SK-N-SH treated with all-trans-retinoic acid at 6 μM for 48 hours (cell line): ENCODE results near the gene PUSL1.
A peak's percentile ranks its signal among the peaks of the same experiment; 100 is the strongest.
"Not testable (repeated sequence)": the region's sequence is repeated elsewhere in the genome, so short reads cannot be mapped to it uniquely, and the experiment has no call there.

ENCODE experiments used
- ATAC-seq: fragments of 200-7000 bp; cut with Tn5 transposase; 3 replicates; pipeline ENCODE4 v1.9.1; 2020; ENCODE audit warnings: mild to moderate bottlenecking, moderate library complexity
- ARNTL ChIP-seq: fragments of 450-650 bp; formaldehyde crosslinking; IDR thresholded peaks from 2 replicates; pipeline ENCODE4 v1.5.0; 2020; ENCODE audit warnings: low read depth, mild to moderate bottlenecking, moderate library complexity, borderline replicate concordance
- CSDC2 ChIP-seq: fragments of 250-450 bp; sonication (Bioruptor Pico); IDR thresholded peaks from 2 replicates; pipeline ENCODE4 v1.5.0; 2020; ENCODE audit warnings: mild to moderate bottlenecking, moderate library complexity
- ESRRG ChIP-seq: fragments of 250-450 bp; sonication (Bioruptor Pico); IDR thresholded peaks from 2 replicates; pipeline ENCODE4 v1.6.1; 2021; ENCODE audit warnings: mild to moderate bottlenecking
- GLIS3 ChIP-seq: fragments of 250-450 bp; sonication (Bioruptor Pico); IDR thresholded peaks from 2 replicates; pipeline ENCODE4 v1.5.0; 2020; ENCODE audit warnings: mild to moderate bottlenecking, moderate library complexity
- ISL1 ChIP-seq: fragments of 250-450 bp; sonication (Bioruptor Pico); IDR thresholded peaks from 2 replicates; pipeline ENCODE4 v2.1.2; 2022; ENCODE audit warnings: mild to moderate bottlenecking, moderate library complexity
- OSR1 ChIP-seq: fragments of 250-450 bp; sonication (Bioruptor Pico); IDR thresholded peaks from 2 replicates; pipeline ENCODE4 v1.8.0; 2022; ENCODE audit warnings: moderate library complexity, mild to moderate bottlenecking, inconsistent platforms
- PATZ1 ChIP-seq: fragments of 250-450 bp; sonication (Bioruptor Pico); IDR thresholded peaks from 2 replicates; pipeline ENCODE4 v1.8.0; 2020; ENCODE audit warnings: mild to moderate bottlenecking, moderate library complexity, borderline replicate concordance
- PPARA ChIP-seq: fragments of 250-450 bp; sonication (Bioruptor Pico); IDR thresholded peaks from 2 replicates; pipeline ENCODE4 v1.5.0; 2020; ENCODE audit warnings: mild to moderate bottlenecking, borderline replicate concordance
- RARB ChIP-seq: fragments of 250-450 bp; sonication (Bioruptor Pico); IDR thresholded peaks from 2 replicates; pipeline ENCODE4 v1.8.0; 2021; ENCODE audit warnings: mild to moderate bottlenecking, moderate library complexity
- SNAI2 ChIP-seq: fragments of 250-450 bp; sonication (Bioruptor Pico); IDR thresholded peaks from 2 replicates; pipeline ENCODE4 v1.5.0; 2020; ENCODE audit warnings: mild to moderate bottlenecking, moderate library complexity
- TCF4 ChIP-seq: fragments of 250-450 bp; sonication (Bioruptor Pico); IDR thresholded peaks from 2 replicates; pipeline ENCODE4 v1.8.0; 2021; ENCODE audit warnings: mild to moderate bottlenecking, moderate library complexity, borderline replicate concordance
- TOX ChIP-seq: fragments of 250-450 bp; sonication (Bioruptor Pico); IDR thresholded peaks from 2 replicates; pipeline ENCODE4 v1.8.0; 2021; ENCODE audit warnings: mild to moderate bottlenecking, moderate library complexity, borderline replicate concordance
- ZC3H10 ChIP-seq: fragments of 250-450 bp; sonication (Bioruptor Pico); IDR thresholded peaks from 2 replicates; pipeline ENCODE4 v1.5.1; 2021; ENCODE audit warnings: mild to moderate bottlenecking, moderate library complexity
- ZFP3 ChIP-seq: fragments of 250-450 bp; sonication (Bioruptor Pico); IDR thresholded peaks from 2 replicates; pipeline ENCODE4 v1.5.0; 2020; ENCODE audit warnings: mild to moderate bottlenecking, moderate library complexity
- ZFP30 ChIP-seq: fragments of 450-650 bp; formaldehyde crosslinking; IDR thresholded peaks from 2 replicates; pipeline ENCODE4 v1.5.0; 2022; ENCODE audit warnings: mild to moderate bottlenecking, moderate library complexity
- ZNF565 ChIP-seq: fragments of 450-650 bp; formaldehyde crosslinking; conservative IDR thresholded peaks from 2 replicates; pipeline ENCODE4 v1.5.0; 2020; ENCODE audit warnings: low read depth, mild to moderate bottlenecking, moderate library complexity
- ZNF70 ChIP-seq: fragments of 450-650 bp; formaldehyde crosslinking; IDR thresholded peaks from 2 replicates; pipeline ENCODE4 v1.5.0; 2020; ENCODE audit warnings: mild to moderate bottlenecking, moderate library complexity
- ZNF8 ChIP-seq: fragments of 450-650 bp; formaldehyde crosslinking; IDR thresholded peaks from 2 replicates; pipeline ENCODE4 v1.5.0; 2020; ENCODE audit warnings: mild to moderate bottlenecking, moderate library complexity
- TF ChIP-seq, protein P1 (sequence below): fragments of 250-450 bp; sonication (Bioruptor Pico); IDR thresholded peaks from 2 replicates; pipeline ENCODE4 v1.5.1; 2020; ENCODE audit warnings: low read depth, mild to moderate bottlenecking, moderate library complexity
- TF ChIP-seq, protein P2 (sequence below): fragments of 250-450 bp; sonication (Bioruptor Pico); IDR thresholded peaks from 2 replicates; pipeline ENCODE4 v1.8.0; 2021; ENCODE audit warnings: low read depth, mild to moderate bottlenecking, moderate library complexity, borderline replicate concordance

The PUSL1 gene

GRCh38 chr1:1315435-1315954 lies 7.1 kb downstream of the PUSL1 start (continued):
- no peak for TF ChIP-seq PPARA (CRISPR knock-in tag)
- TF ChIP-seq, all 23 proteins: peak for 0

GRCh38 chr1:1316199-1316598 lies 7.8 kb downstream of the PUSL1 start:
- ATAC-seq = not testable (repeated sequence)

DNA sequence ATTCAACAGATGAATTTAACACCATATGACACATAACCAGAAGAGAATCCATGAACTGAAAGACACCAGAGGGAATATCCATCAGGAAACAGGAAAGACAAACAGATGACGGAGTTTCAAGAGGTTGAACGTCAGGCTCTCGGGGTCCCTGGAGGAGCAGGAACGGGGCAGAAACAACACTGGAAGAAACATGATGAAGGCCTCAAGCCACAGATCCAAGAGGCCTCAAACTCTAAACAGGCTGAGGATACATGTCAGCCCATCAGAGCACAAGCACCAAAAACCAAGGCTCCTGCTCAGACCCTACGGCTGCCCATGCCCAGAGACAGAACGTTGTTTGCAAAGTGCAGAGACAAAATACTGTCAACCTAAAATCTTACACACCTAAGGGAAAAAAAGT lies 9.0 kb downstream of the PUSL1 start:
- no peak for ATAC-seq
- TF ChIP-seq, protein P1, sequence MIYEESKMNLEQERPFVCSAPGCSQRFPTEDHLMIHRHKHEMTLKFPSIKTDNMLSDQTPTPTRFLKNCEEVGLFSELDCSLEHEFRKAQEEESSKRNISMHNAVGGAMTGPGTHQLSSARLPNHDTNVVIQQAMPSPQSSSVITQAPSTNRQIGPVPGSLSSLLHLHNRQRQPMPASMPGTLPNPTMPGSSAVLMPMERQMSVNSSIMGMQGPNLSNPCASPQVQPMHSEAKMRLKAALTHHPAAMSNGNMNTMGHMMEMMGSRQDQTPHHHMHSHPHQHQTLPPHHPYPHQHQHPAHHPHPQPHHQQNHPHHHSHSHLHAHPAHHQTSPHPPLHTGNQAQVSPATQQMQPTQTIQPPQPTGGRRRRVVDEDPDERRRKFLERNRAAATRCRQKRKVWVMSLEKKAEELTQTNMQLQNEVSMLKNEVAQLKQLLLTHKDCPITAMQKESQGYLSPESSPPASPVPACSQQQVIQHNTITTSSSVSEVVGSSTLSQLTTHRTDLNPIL = no peak
- no peak for TF ChIP-seq ZC3H10
- TF ChIP-seq PPARA (CRISPR knock-in tag) = no peak
- no peak for TF ChIP-seq ESRRG (CRISPR knock-in tag)
- no peak for TF ChIP-seq TOX (CRISPR knock-in tag)
- no peak for TF ChIP-seq SNAI2 (CRISPR knock-in tag)
- no peak for TF ChIP-seq TCF4 (CRISPR knock-in tag)
- TF ChIP-seq ZNF8 (CRISPR knock-in tag) = no peak
- no peak for TF ChIP-seq ZFP30 (CRISPR knock-in tag)
- TF ChIP-seq, protein P2, sequence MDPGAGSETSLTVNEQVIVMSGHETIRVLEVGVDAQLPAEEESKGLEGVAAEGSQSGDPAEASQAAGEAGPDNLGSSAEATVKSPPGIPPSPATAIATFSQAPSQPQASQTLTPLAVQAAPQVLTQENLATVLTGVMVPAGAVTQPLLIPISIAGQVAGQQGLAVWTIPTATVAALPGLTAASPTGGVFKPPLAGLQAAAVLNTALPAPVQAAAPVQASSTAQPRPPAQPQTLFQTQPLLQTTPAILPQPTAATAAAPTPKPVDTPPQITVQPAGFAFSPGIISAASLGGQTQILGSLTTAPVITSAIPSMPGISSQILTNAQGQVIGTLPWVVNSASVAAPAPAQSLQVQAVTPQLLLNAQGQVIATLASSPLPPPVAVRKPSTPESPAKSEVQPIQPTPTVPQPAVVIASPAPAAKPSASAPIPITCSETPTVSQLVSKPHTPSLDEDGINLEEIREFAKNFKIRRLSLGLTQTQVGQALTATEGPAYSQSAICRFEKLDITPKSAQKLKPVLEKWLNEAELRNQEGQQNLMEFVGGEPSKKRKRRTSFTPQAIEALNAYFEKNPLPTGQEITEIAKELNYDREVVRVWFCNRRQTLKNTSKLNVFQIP (CRISPR knock-in tag) = no peak
- TF ChIP-seq PATZ1 = no peak
- no peak for TF ChIP-seq OSR1
- no peak for TF ChIP-seq RARB (CRISPR knock-in tag)
- no peak for TF ChIP-seq ARNTL
- TF ChIP-seq CSDC2 (CRISPR knock-in tag) = no peak
- no peak for TF ChIP-seq ZNF70 (CRISPR knock-in tag)

DNA sequence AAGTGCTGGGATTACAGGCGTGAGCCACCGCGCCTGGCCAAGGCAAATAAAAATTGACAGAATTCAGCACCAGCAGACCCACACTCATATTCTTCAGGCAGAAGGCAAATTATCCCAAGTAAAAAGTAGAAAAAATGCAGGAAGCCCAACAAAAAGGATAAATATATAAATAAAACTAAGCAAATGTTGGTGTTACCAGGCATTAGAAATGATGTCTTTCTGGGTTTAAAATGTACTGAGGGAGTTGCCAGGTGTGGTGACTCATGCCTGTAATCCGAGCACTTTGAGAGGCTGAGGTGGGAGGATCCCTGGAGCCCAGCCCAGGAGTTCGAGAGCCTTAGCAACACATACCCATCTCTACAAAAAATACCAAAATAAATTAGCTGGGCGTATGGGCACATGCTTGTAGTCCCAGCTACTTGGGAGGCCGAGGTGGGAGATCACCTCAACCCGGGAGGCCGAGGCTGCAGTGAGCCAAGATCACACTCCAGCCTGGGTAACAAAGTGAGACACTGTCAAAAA lies 9.8 kb downstream of the PUSL1 start:
- TF ChIP-seq, protein P1 = no peak
- TF ChIP-seq ZNF565 (CRISPR knock-in tag) = no peak
- no peak for TF ChIP-seq ZNF70 (CRISPR knock-in tag)
- TF ChIP-seq PATZ1 = no peak
- no peak for TF ChIP-seq TCF4 (CRISPR knock-in tag)
- no peak for TF ChIP-seq ZFP30 (CRISPR knock-in tag)
- no peak for TF ChIP-seq ARNTL
- TF ChIP-seq ZFP3 (CRISPR knock-in tag) = no peak
- TF ChIP-seq ZNF8 (CRISPR knock-in tag) = no peak
- TF ChIP-seq ISL1 (CRISPR knock-in tag) = no peak
- TF ChIP-seq CSDC2 (CRISPR knock-in tag) = no peak
- no peak for TF ChIP-seq RARB (CRISPR knock-in tag)
- TF ChIP-seq SNAI2 (CRISPR knock-in tag) = no peak
- TF ChIP-seq OSR1 = no peak
- no peak for TF ChIP-seq ZC3H10
- TF ChIP-seq GLIS3 (CRISPR knock-in tag) = no peak
- TF ChIP-seq TOX (CRISPR knock-in tag) = no peak
- TF ChIP-seq, all 23 proteins: peak for 0
- peak; percentile 89 for ATAC-seq
